Activated naive CD4-positive, alpha-beta T cell (primary cell): ENCODE data around the gene CFB.
"Not testable (repeated sequence)": the region's sequence is repeated elsewhere in the genome, so short reads cannot be mapped to it uniquely, and the experiment has no call there.

Experiments
- DNase-seq, 4 experiments: peaks; one replicate each; lab custom pipeline; 2025; lab: John Stamatoyannopoulos, UW

Gene CFB

GRCh38 chr6:31970604-31971271 is 24.8 kb downstream of the CFB start:
- no peak for DNase-seq

- DNase-seq: no peak
Measured at GRCh38 chr6:31971279-31971992, 25.5 kb downstream of the CFB start.

GRCh38 chr6:31971993-31972708 is 26.3 kb downstream of the CFB start, which contains the start of gene DXO:
DXO (minus strand) TSS chr6:31972138; CDS start chr6:31971675, 463 bp downstream.
- DNase-seq: peak; percentile 93 to 98 (median 95)

- no peak for DNase-seq
Measured at GRCh38 chr6:31972709-31973350, 26.9 kb downstream of the CFB start.

GRCh38 chr6:31976065-31976464 is 30.2 kb downstream of the CFB start:
- not testable (repeated sequence) for DNase-seq

- DNase-seq: no peak
Measured at GRCh38 chr6:31977816-31978431, 32.0 kb downstream of the CFB start.

GRCh38 chr6:31978831-31979230 is 32.9 kb downstream of the CFB start:
- no peak for DNase-seq

GRCh38 chr6:31979238-31979898 is 33.5 kb downstream of the CFB start:
- no peak for DNase-seq

- DNase-seq: not testable (repeated sequence)
Measured at GRCh38 chr6:31980195-31980876, 34.4 kb downstream of the CFB start.

- DNase-seq: not testable (repeated sequence)
Measured at GRCh38 chr6:31980998-31981397, 35.1 kb downstream of the CFB start.

GRCh38 chr6:31981744-31982143 is 35.8 kb downstream of the CFB start, which contains the start of gene C4A:
C4A (plus strand) TSS chr6:31982057; CDS start chr6:31982108, 51 bp downstream.
- DNase-seq: not testable (repeated sequence)

- not testable (repeated sequence) for DNase-seq
Measured at GRCh38 chr6:31989363-31989762, 43.5 kb downstream of the CFB start.

GRCh38 chr6:31994421-31994820 is 48.5 kb downstream of the CFB start:
- DNase-seq: not testable (repeated sequence)

GRCh38 chr6:31996385-31996784 is 50.5 kb downstream of the CFB start:
- DNase-seq: not testable (repeated sequence)
